Mesothelial cell of epicardium (in vitro differentiated cells): Measurements from ENCODE around the gene PLXND1. TPM values are rescaled to one million over a fixed set of nuclear protein-coding genes. Genes with fewer than 3 reads are reported as not detected.
A peak's percentile ranks its signal among the peaks of the same experiment; 100 is the strongest.

Source experiments
- DNase-seq, 2 experiments: peaks; one replicate each; pipeline ENCODE4 v3.0.0; 2021; ENCODE audit warnings: low spot score in 2 of 2; ENCODE audit not compliant: unreplicated experiment in 2 of 2
- H3K27ac Mint-ChIP-seq: 2 replicates; pipeline ENCODE4 v1.8.0; 2021; ENCODE audit warnings: mixed read lengths
- H3K27me3 Mint-ChIP-seq: 2 replicates; pipeline ENCODE4 v1.8.0; 2021; ENCODE audit warnings: low read depth, mixed read lengths
- H3K36me3 Mint-ChIP-seq: 2 replicates; pipeline ENCODE4 v1.8.0; 2021; ENCODE audit warnings: mixed read lengths
- H3K4me1 Mint-ChIP-seq: 2 replicates; pipeline ENCODE4 v1.8.0; 2021; ENCODE audit warnings: mixed read lengths
- H3K4me3 Mint-ChIP-seq: 2 replicates; pipeline ENCODE4 v1.8.0; 2021; ENCODE audit warnings: mild to moderate bottlenecking, moderate library complexity, mixed read lengths
- H3K9me3 Mint-ChIP-seq: 2 replicates; pipeline ENCODE4 v1.8.0; 2021; ENCODE audit warnings: mixed read lengths
- CTCF ChIP-seq: fragments of 200-600 bp; sonication (generic); IDR thresholded peaks from one replicate; pipeline ENCODE4 v1.5.0; 2021; ENCODE audit warnings: antibody characterized with exemption; ENCODE audit not compliant: unreplicated experiment
- total RNA-seq: library from RNA; stranded (reverse); gene quantifications from 3 replicates; pipeline ENCODE4 v1.2.1, GENCODE V29; 2021

Gene PLXND1
- total RNA-seq, 1 donor from 2014 or later, result 60.6 TPM

DNA sequence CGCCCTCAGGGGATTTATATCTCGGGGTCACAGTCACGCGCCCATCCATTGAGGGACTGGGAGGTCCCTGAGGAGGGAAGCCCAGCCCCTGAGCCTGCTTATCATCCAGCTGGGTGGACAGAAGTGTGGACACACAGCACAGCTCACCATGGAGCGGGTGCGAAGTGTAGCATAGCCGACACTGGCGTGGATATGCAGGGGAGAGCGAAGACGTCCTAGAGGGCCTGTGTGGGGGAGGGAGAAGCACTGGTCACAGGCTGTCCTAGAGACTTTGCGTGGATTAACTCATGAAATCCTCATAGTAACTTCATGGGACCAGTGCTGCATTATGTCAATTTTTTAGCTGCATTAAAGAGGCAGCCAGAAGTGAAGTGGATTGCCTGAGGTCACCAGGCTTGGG is 26.1 kb upstream of the PLXND1 start:
- H3K4me1 Mint-ChIP-seq, result peaks cover 7% of the 10 kb centered on the region
- TF ChIP-seq CTCF, result no peak
- no peak for DNase-seq
- no peak overlapping the region for H3K4me3 Mint-ChIP-seq
- peaks cover 16% of the 10 kb centered on the region for H3K9me3 Mint-ChIP-seq
- H3K36me3 Mint-ChIP-seq, result peaks cover 6% of the 10 kb centered on the region
- no peak overlapping the region for H3K27ac Mint-ChIP-seq
- H3K27me3 Mint-ChIP-seq, result no peaks in the 10 kb centered on the region

DNA sequence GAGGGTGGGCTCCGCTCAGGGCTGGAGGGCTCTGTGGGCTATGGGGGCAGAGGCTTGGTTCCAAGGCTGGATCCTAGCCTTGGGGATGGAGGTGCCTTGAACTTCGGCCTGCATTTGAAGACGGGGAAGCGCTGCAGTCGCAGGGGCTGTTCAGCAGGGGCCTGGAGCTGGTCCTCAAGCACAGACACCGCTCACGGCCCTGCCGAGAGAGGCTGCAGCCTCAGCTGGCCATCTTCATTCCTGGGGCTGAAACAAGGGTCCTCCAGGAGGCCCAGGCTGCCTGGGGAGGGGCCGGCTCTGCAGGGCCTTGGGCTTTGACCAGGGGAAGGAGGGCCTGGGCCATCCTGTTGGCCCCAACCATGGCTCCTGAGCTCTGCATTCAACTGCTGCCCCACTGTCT is 25.6 kb upstream of the PLXND1 start:
- no peak for TF ChIP-seq CTCF
- Mint-ChIP-seq H3K27me3 (no peaks in the 10 kb centered on the region), H3K36me3 (peaks cover 5% of the 10 kb centered on the region), H3K27ac (no peak overlapping the region), H3K4me1 (peaks cover 9% of the 10 kb centered on the region), H3K9me3 (peaks cover 12% of the 10 kb centered on the region), H3K4me3 (no peak overlapping the region)
- no peak for DNase-seq

- TF ChIP-seq CTCF, result no peak
- no peaks in the 10 kb centered on the region for H3K9me3 Mint-ChIP-seq
- no peaks in the 10 kb centered on the region for H3K27me3 Mint-ChIP-seq
- peaks cover 22% of the 10 kb centered on the region for H3K4me1 Mint-ChIP-seq
- H3K36me3 Mint-ChIP-seq, result no peaks in the 10 kb centered on the region
- no peak overlapping the region for H3K27ac Mint-ChIP-seq
- H3K4me3 Mint-ChIP-seq, result no peak overlapping the region
- no peak for DNase-seq
These were observed 22.5 kb upstream of the PLXND1 start for GRCh38 chr3:129629011-129629410.

DNA sequence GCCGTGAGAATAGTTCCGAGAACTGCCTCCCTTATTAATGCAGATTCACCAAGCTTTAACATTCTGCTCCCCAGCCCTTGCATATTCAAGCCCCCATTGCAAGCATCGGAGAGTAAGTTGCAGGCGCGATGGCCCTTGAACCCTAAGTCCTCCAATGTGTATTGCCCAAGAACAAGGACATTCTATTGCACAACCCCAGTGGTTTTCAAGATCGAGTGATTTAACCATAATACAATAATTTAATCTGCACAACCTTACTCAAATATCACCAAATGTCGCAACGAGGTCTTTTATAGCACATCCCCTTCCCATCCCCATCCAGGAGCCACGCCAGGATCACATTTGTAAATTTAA is 21.7 kb upstream of the PLXND1 start:
- DNase-seq, result no peak
- TF ChIP-seq CTCF, result no peak
- Mint-ChIP-seq H3K4me1 (peaks cover 22% of the 10 kb centered on the region), H3K27me3 (no peaks in the 10 kb centered on the region), H3K4me3 (peak overlapping the region; percentile 85), H3K9me3 (no peaks in the 10 kb centered on the region), H3K36me3 (no peaks in the 10 kb centered on the region), H3K27ac (peak overlapping the region; percentile 66)

DNA sequence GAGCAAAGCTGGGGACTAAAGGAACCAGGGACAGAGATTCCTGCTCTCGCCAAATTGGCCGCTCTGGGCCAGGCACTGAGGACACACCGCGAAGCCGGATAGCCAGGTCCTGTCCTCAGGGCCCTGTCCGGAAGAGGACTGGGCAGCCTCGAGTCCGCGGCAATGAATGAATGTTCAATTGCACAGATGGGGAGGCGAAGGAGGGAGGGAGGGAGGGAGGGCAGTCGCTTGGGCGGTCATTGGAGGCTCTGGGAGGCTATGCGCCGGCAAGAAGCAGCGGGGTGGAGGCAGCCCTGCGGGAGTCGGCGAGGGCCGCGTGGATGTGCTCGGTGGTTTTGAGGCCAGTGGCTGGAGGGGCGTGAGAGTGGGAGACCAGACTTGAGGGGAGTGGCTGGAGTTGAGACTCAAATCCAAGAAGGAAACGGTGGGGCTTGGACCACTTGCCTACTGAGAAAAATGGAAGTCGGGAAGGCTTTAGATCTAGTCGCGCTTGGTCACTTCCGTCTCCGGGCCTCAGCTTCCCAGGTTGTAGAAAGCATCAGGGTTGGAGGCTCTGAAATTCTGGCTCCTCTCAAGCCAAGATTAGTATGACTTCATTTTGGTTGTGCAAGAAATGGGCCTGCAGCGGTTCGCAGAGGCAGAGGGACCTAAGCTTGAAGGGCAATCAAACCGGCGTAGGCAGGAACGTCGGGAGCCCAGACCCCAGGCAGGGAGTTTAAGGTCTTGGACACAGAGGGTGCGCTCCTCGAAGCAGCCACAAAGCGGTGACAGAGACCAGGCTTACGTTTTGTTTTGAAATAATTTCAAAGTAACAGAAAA is 21.1 kb upstream of the PLXND1 start:
- no peaks in the 10 kb centered on the region for H3K36me3 Mint-ChIP-seq
- H3K27me3 Mint-ChIP-seq, result no peaks in the 10 kb centered on the region
- H3K27ac Mint-ChIP-seq, result peak overlapping the region; percentile 95
- DNase-seq, result peak in 1 of 2 experiments; percentile 75
- TF ChIP-seq CTCF, result peak; percentile 59
- peaks cover 24% of the 10 kb centered on the region for H3K4me1 Mint-ChIP-seq
- H3K9me3 Mint-ChIP-seq, result no peaks in the 10 kb centered on the region
- peak overlapping the region; percentile 85 for H3K4me3 Mint-ChIP-seq
